Superior temporal gyrus (tissue), 1 donor: ENCODE measurements around the gene PRDM9.
"Not testable (repeated sequence)": the region's sequence is repeated elsewhere in the genome, so short reads cannot be mapped to it uniquely, and the experiment has no call there.

Experiments used
- DNase-seq: peaks from one replicate; pipeline ENCODE4 v3.0.0-alpha.2; 2016; ENCODE audit errors: extremely low spot score

The PRDM9 gene

DNA sequence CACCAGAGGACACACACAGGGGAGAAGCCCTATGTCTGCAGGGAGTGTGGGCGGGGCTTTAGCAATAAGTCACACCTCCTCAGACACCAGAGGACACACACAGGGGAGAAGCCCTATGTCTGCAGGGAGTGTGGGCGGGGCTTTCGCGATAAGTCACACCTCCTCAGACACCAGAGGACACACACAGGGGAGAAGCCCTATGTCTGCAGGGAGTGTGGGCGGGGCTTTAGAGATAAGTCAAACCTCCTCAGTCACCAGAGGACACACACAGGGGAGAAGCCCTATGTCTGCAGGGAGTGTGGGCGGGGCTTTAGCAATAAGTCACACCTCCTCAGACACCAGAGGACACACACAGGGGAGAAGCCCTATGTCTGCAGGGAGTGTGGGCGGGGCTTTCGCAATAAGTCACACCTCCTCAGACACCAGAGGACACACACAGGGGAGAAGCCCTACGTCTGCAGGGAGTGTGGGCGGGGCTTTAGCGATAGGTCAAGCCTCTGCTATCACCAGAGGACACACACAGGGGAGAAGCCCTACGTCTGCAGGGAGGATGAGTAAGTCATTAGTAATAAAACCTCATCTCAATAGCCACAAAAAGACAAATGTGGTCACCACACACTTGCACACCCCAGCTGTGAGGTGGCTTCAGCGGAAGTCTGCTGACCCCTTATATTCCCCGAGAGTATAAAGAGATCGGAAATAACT, 20.0 kb downstream of the PRDM9 start:
- DNase-seq, result not testable (repeated sequence)

DNA sequence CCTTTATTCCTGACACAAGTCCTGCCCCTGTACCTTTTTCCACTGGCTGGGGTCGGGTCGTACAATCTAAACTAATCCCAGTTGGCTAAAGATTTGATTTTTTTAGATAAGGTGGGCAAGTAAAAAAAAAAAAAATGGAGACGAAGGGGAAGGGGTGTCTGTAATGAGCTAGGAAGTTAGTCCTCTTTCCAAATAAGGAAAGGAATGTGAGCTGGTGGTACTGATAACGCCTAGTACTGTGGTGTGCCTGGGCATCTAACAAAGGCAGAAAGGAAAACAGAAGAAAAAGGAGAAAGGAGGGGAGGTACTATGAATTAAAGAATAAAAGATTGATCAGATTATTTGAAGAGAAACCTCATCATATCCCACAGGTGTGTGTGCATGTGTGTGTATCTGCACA, 21.3 kb downstream of the PRDM9 start:
- DNase-seq, result no peak

DNA sequence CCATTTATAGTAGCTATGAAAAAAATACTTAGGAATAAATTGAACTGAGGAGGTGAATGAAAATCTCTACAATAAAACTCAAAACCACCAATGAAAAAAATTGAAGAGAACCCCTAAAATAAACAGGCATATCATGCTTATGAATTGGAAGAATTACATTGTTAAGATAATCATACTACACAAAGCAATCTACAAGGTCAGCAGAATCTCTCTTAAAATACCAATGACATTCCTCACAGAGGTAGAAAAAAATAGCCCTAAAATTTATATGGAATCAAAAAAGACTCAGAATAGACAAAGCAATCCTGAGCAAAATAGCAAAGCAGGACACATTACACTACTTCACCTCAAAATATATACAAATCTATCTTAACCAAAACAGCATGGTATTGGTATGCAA, 23.2 kb downstream of the PRDM9 start:
- no peak for DNase-seq

DNA sequence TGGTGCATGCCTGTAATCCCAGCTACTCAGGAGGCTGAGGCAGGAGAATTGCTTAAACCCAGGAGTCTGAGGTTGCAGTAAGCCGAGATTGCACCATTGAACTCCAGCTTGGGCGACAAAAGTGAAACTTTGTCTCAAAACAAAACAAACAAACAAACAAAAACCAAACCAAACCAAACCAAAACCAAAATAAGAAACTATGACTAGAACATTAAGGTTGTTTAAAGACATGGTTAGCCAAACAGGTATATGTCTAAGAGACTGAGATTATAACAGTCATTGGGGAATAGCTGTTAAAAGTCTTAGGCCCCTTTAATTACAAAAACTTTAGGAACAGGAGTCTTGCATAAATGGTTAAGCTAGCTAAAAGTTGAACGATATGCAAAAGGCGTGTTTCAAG, 63.6 kb downstream of the PRDM9 start:
- DNase-seq, result no peak
